Muscle layer of colon (tissue), 2 donors: ENCODE data around the gene H6PD.
"Not testable (repeated sequence)": the region's sequence is repeated elsewhere in the genome, so short reads cannot be mapped to it uniquely, and the experiment has no call there.

Experiments
- H3K27ac ChIP-seq: one replicate; pipeline ENCODE4 v1.7.0; 2013; ENCODE audit warnings: low read depth, mild to moderate bottlenecking, low read length, moderate library complexity
- H3K27me3 ChIP-seq, 2 donors: one replicate each; pipeline ENCODE4 v1.7.0; 2013; ENCODE audit warnings: low read length in 2 of 2, mild to moderate bottlenecking in 2 of 2; ENCODE audit not compliant: insufficient read depth in 2 of 2, control insufficient read depth in 1 of 2
- H3K36me3 ChIP-seq: one replicate; pipeline ENCODE4 v1.7.0; 2013; ENCODE audit warnings: mild to moderate bottlenecking, low read length; ENCODE audit not compliant: insufficient read depth
- H3K4me1 ChIP-seq: one replicate; pipeline ENCODE4 v1.7.0; 2013; ENCODE audit warnings: mild to moderate bottlenecking, low read length; ENCODE audit not compliant: insufficient read depth
- H3K4me3 ChIP-seq, 2 donors: one replicate each; pipeline ENCODE4 v1.7.0; 2013; ENCODE audit warnings: low read length in 2 of 2, low read depth in 1 of 2, mild to moderate bottlenecking in 1 of 2, moderate library complexity in 1 of 2
- H3K9ac ChIP-seq: one replicate; pipeline ENCODE4 v1.7.0; 2013; ENCODE audit warnings: low read length
- H3K9me3 ChIP-seq: one replicate; pipeline ENCODE4 v1.7.0; 2013; ENCODE audit warnings: mild to moderate bottlenecking, low read length
- donor health status: abdominal sarcoma.
- donor health status: Adenocarcinoma of cecum.

Gene H6PD

DNA sequence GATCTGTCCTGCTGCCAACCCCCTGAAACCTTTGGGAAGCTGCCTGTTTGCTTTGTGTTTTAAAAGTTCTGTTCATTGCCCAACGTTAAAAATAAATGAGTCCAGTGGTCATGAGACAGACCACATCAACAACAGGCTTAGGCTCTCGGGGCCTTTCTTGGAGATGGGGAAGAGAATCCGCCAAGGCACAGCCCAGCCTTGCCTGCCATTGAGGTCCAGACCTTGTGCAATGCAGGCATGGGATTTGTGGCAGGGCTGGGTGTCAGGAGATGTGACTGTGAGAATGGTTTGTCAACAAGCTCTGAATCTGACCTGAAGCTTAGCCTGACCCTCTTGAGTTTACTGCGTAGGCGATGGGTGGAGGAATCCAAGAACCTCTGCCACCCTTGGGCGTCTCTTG, 62.3 kb downstream of the H6PD start:
- Histone ChIP-seq H3K4me1 (peaks cover 55% of the 10 kb centered on the region), H3K27ac (no peak overlapping the region), H3K9ac (no peak overlapping the region), H3K27me3 (no peaks in the 10 kb centered on the region), H3K9me3 (no peaks in the 10 kb centered on the region), H3K36me3 (peaks cover 4% of the 10 kb centered on the region), H3K4me3 (no peak overlapping the region)

DNA sequence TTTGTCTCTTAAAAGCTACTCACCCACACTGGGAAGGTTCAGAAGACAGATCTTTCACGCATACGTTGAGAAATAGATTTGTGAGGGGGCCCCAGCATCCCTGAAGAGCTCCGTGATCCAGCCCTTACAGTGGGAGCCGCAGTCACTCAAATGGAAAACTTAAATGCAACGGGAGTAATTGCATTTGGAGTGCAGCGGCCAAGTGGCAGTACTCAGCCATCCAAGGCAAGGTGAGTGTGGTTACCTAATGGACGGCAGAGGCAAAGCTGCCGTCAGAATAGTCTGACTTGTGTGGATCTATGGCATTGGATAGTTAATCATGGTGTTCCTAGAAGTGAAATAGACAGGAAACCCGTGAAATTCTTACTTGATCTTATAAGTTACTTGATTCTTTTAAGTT, 63.3 kb downstream of the H6PD start:
- no peak overlapping the region for H3K27ac ChIP-seq
- H3K36me3 ChIP-seq: peaks cover 4% of the 10 kb centered on the region
- no peaks in the 10 kb centered on the region for H3K9me3 ChIP-seq
- peaks cover 62% of the 10 kb centered on the region for H3K4me1 ChIP-seq
- no peak overlapping the region for H3K4me3 ChIP-seq
- no peak overlapping the region for H3K9ac ChIP-seq
- no peaks in the 10 kb centered on the region for H3K27me3 ChIP-seq

DNA sequence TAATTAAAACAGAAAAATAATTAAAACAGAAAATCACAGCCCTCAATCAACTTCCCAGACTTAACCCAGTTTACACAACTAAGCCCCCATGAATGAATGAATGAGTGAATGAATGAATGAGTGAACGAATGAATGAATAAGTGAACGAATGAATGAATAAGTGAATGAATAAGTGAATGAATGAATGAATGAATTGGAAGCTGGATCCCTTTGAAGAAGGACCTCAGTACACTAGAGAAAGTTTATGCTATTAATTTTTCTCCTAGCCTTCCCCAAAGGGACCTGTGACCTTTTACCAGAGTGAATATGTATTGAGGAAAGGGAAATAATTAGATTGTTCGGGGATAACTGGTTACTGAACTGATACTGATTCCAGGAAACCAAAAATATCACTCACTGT, 63.7 kb downstream of the H6PD start:
- no peak overlapping the region for H3K9ac ChIP-seq
- H3K4me1 ChIP-seq: peaks cover 67% of the 10 kb centered on the region
- peaks cover 4% of the 10 kb centered on the region for H3K36me3 ChIP-seq
- H3K27me3 ChIP-seq: no peaks in the 10 kb centered on the region
- H3K9me3 ChIP-seq: no peaks in the 10 kb centered on the region
- H3K4me3 ChIP-seq: no peak overlapping the region
- H3K27ac ChIP-seq: no peak overlapping the region

DNA sequence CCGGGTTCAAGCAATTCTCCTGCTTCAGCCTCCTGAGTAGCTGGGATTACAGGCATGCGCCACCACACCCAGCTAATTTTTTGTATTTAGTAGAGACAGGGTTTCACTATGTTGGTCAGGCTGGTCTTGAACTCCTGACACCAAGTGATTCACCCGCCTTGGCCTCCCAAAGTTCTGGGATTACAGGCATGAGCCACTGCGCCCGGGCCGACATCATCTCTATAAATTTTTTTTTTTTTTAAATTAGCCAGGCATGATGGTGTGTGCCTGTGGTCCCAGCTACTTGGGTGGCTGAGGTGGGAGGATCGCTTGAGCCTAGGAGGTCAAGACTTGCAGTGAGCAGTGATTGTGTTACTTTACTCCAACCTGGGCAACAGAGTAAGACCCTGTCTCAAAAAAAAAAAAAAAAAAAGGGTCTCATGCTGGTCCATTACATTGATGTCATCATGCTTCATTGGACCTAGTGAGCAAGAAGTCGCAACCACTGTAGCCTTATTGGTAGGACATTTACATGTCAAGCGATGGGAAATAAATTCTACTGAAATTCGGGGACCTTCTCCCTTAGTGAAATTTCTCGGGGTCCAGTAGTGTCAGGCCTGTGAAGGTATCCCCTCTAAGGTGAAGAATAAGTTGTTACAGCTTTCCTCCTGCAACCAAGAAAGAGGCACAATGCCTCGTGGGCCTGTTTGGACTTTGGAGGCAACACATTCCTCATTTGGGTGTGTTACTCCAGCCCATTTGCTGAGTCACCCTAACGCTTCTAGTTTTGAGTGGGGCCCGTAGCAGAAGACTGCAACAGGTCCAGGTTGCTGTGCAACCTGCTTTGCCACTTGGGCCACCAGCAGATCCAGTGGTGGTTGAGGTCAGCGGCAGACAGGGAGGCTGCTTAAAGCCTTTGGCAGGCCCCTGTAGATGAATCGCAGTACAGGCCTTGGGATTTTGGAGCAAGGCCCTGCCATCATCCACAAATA, 65.3 kb downstream of the H6PD start:
- not testable (repeated sequence) for H3K9ac ChIP-seq, H3K4me3 ChIP-seq, H3K36me3 ChIP-seq, H3K27me3 ChIP-seq, H3K9me3 ChIP-seq, H3K27ac ChIP-seq
- peaks cover 63% of the 10 kb centered on the region for H3K4me1 ChIP-seq

DNA sequence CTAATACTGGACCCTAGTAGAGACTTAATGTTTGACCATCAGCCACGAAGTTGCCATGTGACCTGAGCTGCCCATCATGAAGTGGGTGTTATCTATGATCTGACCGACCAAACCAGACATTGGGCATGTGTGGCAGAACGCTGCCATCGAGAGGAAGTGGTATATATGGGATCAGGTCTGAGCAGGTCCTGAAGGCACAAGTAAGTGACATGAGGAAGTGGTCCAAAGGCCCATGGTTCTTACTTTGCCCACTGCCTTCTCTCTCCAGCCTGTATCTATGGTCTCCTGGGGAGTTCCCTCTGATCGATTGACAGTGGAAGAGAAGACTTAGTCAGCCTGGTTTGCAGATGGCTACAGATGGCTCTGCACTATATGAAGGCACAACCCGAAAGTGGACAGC, 66.0 kb downstream of the H6PD start:
- Histone ChIP-seq H3K36me3 (peaks cover 4% of the 10 kb centered on the region), H3K27ac (no peak overlapping the region), H3K4me1 (peaks cover 56% of the 10 kb centered on the region), H3K9me3 (no peaks in the 10 kb centered on the region), H3K9ac (no peak overlapping the region), H3K27me3 (no peaks in the 10 kb centered on the region), H3K4me3 (no peak overlapping the region)

DNA sequence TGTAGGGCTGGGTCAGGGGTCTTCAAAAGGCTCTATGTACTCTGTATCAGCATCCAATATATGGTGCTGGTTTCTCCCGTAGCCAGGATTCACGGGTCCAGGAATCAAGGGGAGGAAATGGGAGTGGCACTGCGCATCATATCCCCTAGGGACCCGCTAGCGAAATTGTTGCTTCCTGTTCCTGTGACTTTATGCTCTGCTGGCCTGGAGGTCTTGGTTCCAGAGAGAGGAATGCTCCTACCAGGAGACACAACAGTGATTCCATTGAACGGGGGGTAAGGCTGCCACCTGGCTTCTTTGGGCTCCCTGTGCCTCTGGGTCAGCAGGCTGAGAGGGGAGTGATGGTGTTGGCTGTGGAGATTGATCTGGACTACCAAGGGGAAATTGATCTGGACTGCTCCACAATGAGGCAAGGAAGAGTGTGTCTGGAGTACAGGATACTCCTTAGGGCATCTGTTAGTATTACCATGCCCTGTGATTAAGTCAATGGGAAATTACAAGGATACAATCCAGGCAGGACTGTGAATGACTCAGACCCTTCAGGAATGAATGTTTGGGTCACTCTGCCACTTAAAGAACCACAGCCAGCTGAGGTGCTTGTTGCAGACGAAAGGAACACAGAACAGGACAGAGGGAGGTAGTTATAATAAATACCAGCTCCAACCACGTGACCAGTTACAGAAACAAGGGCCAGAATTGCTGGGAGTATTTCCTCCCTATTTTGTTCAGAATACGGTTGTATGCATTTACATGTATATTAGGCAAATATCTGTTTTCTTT, 68.4 kb downstream of the H6PD start:
- no peak overlapping the region for H3K27ac ChIP-seq
- no peaks in the 10 kb centered on the region for H3K27me3 ChIP-seq
- H3K36me3 ChIP-seq: peaks cover 4% of the 10 kb centered on the region
- H3K9ac ChIP-seq: no peak overlapping the region
- H3K9me3 ChIP-seq: no peaks in the 10 kb centered on the region
- H3K4me1 ChIP-seq: peaks cover 37% of the 10 kb centered on the region
- H3K4me3 ChIP-seq: no peak overlapping the region

DNA sequence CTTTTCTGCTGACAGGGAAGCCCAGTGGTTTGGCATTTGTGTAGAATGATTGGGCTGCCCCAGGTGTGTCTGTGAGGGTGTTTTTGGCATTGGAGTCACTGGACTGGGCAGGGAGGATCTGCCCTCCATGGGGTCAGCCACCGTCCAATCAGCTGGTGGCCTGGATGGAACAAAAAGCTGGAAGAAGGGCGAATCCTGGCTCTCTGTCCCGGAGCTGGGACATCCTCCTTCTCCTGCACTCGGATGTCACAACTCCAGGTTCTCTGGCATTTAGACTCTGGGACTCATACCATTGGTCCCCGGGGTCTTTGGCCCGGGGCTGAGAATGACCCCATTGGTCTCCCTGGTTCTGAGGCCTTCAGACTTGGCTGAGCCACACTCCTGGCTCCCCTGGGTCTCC, 69.3 kb downstream of the H6PD start:
- Histone ChIP-seq H3K4me3 (no peak overlapping the region), H3K27me3 (no peaks in the 10 kb centered on the region), H3K9me3 (no peaks in the 10 kb centered on the region), H3K27ac (no peak overlapping the region), H3K4me1 (peaks cover 37% of the 10 kb centered on the region), H3K9ac (no peak overlapping the region), H3K36me3 (peaks cover 4% of the 10 kb centered on the region)

DNA sequence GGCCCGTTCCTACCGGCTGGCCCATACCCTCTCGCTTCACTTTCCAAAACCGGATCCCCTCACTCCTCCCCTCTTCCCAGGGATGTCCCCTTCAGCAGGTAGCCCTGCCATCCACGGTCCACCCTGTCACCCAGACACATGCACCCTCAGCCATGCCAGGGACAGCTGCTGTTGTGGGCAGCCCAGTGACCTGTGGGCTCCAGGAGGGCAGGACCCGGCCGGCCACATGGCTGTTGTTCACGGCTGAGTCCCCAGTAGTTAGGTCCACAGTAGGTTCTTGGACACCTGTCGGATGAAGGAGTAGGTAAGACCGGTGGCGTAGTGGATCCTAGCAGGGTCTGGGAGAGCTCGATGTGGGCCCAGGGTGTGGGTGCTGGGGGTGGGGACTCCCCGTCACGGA, 70.6 kb downstream of the H6PD start:
- H3K9me3 ChIP-seq: no peaks in the 10 kb centered on the region
- peaks cover 4% of the 10 kb centered on the region for H3K36me3 ChIP-seq
- peaks cover 34% of the 10 kb centered on the region for H3K4me1 ChIP-seq
- H3K27ac ChIP-seq: no peak overlapping the region
- H3K4me3 ChIP-seq: no peak overlapping the region
- no peaks in the 10 kb centered on the region for H3K27me3 ChIP-seq
- no peak overlapping the region for H3K9ac ChIP-seq

DNA sequence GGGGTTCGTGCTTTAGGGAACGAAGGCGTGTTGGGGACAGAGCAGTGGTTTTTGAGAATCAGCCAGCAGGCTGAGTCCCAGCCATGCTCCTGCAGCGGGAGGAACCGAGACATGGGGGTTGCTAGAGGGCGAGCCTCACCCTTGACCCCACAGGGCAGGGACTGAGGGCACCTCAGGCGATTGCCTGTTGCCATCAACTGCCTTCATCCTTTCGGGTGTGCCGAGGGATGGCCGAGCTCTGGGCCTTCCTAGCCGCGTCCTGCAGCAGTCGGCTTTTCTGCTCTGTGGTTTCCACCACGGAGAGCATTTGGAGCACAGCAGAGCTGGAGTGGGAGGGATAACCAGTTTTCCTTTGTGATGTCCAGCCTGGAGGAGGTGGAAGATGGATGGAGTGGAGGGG, 71.4 kb downstream of the H6PD start:
- H3K4me1 ChIP-seq: peaks cover 31% of the 10 kb centered on the region

DNA sequence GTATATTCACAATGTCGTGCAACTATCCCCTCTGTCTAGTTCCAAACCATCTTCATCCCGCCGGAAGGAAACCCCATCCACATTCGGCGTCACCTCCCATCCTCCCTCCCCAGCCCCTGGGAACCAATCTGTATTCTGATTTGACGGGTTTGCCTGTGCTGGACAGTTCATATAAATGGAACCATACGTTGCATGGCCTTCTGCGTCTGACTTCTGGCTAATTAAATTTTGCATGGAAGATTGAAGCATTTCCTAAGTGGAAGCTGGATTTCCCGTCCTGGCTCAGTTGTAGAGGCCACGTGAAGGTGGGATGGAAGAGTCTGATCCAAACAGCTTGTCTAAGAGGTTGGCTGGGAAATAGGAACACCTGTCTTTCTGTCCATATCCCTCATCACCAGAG, 72.7 kb downstream of the H6PD start:
- H3K27ac ChIP-seq: no peak overlapping the region
- no peaks in the 10 kb centered on the region for H3K36me3 ChIP-seq
- no peaks in the 10 kb centered on the region for H3K9me3 ChIP-seq
- peaks cover 21% of the 10 kb centered on the region for H3K4me1 ChIP-seq
- no peak overlapping the region for H3K9ac ChIP-seq
- H3K27me3 ChIP-seq: no peaks in the 10 kb centered on the region
- H3K4me3 ChIP-seq: no peak overlapping the region

More for the DNA sequence above, 71.4 kb downstream of the H6PD start:
- Histone ChIP-seq H3K9me3 (no peaks in the 10 kb centered on the region), H3K27me3 (no peaks in the 10 kb centered on the region), H3K9ac (no peak overlapping the region), H3K27ac (no peak overlapping the region), H3K4me3 (no peak overlapping the region), H3K36me3 (no peaks in the 10 kb centered on the region)

DNA sequence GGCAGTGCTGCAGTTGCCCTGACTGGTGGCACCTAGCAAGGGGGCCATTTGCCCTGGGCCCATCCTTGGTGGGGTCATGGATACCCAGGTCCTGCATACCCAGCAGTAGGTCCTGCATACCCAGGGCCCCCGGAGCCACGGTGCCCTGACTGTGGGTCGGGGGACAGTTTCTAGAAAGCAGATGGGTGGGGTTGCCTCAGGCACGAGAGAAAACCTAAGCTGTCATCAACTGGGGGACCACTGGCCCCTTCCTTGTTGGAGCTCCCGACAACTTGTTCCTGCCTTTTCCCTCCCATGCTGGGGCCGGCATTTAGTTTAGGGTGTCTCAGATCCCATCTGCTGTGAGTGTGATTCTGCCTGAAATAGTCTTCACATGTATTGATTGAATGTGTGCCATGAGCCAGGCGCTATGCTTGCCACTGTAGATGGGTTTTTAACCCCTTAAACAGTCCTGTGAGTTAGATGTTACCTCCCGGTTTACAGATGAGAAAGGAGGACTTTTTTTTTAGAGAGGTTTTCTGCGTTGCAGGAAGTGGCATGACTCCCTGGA, 73.7 kb downstream of the H6PD start:
- H3K4me1 ChIP-seq: peaks cover 10% of the 10 kb centered on the region
- H3K4me3 ChIP-seq: no peak overlapping the region
- H3K27me3 ChIP-seq: no peaks in the 10 kb centered on the region
- no peaks in the 10 kb centered on the region for H3K36me3 ChIP-seq
- H3K9me3 ChIP-seq: no peaks in the 10 kb centered on the region
- no peak overlapping the region for H3K9ac ChIP-seq
- H3K27ac ChIP-seq: no peak overlapping the region
